GM21737 (cell line): ENCODE data around the gene TMEM120B.

Experiments used
- ATAC-seq: cut with Tn5 transposase; IDR thresholded peaks from one replicate; pipeline ENCODE4 v1.9.1; 2021; ENCODE audit warnings: mild to moderate bottlenecking, moderate library complexity; ENCODE audit not compliant: unreplicated experiment

Gene TMEM120B

GRCh38 chr12:121770813-121771625, 58.5 kb downstream of the TMEM120B start:
- ATAC-seq, result no peak

GRCh38 chr12:121773011-121773777, 60.6 kb downstream of the TMEM120B start:
- peak; percentile 55 for ATAC-seq

GRCh38 chr12:121774968-121775474, 62.5 kb downstream of the TMEM120B start:
- ATAC-seq, result no peak

DNA sequence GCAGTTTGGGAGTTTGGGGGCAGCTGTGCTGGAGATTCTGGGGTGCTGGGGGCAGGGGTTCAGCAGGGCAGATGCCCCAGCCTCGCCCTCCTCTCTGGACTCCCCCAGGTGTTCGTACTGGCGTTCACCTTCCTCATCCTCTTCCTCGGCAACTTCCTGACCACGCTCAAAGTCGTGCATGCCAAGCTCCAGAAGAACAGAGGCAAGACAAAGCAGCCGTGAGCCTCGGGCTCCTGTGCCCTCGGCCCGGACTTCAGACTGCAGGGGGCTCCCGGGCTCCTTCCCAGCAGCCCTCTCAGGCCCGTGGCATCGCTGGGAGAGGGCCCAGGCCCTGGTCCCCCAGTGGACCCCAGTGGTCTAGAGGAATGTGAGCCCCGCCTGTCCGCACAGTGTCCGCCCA, 62.9 kb downstream of the TMEM120B start:
- ATAC-seq, result no peak

DNA sequence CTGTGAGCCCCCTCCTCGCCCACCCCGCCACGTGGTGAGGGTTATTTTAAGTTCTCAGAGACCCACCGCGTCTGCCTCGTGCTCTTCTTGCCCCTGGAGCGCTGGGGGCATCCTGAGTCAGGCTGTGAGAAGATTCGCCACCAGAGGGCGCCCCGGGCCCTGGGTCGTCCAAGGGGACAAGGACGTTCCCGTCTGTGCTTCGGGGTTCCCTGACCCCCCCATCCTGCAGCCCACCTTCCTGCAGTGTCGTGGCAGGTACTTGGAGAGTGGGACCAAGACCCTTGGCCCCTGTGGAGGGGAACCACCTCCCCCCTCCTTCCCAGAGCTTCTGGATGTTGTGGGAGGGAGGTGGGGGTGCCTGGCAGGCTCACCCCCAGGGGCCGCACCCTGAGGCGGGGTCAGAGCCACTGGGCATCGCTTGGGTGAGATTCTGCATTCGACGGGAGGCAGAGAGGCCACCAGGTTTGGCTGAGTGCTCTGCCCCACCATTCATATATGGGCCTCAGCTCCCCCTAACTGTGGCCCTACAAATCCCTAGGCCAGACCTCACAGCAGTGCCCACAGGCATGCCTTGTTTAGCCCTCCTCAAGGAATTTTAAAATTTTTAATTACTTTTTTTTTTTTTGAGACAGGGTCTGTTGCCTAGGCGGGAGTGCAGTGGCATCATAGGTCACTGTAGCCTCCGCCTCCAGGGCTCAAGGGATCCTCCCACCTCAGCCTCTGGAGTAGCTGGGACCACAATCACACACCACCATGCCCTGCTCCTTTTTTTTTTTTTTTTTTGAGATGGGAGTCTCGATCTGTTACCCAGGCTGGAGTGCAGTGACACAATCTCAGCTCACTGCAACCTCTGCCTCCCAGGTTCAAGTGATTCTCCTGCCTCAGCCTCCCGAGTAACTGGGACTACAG, 63.9 kb downstream of the TMEM120B start:
- ATAC-seq, result peak; percentile 47

DNA sequence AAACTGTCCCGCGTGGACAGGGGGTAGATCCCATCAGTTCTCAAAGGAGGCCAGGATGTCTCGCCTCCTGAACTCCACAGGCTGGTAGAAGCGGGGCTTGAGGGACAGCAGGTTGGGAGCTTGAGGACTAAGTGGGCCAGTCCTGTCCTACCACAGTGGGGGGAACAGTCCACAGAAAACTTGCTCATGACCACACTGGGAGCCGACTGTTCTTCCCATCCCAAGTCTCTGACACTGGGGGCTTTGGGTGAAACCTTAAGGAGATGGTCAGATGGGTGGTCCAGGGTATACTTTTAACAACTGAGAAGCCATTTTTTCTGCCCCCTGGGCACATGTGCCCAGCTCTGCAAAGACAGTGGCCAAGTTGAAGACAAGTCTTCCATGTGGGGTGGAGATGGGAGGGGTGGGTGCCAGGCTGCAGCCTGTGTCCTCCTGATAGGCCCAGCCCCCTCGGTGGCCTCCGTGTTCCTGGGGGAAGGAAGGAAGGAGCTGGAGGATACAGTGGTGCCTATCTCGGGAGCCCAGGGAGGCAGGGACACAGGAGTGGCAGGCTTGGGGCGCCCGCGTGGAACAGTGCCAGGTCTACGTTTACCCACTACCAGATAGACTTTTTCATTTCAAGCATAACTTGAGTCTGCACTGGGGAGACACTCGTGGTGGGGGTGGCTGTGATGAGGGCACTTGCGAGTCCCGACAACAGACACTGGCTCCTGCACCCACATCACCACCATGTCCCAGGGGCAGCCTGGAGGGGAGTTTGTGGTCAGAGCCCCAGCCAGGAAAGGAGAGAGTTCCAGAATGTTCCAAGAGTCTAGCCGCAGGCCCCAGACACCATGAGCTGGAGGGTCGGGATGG, 66.2 kb downstream of the TMEM120B start:
- ATAC-seq, result no peak

GRCh38 chr12:121779422-121779895, 66.9 kb downstream of the TMEM120B start:
- ATAC-seq, result no peak

DNA sequence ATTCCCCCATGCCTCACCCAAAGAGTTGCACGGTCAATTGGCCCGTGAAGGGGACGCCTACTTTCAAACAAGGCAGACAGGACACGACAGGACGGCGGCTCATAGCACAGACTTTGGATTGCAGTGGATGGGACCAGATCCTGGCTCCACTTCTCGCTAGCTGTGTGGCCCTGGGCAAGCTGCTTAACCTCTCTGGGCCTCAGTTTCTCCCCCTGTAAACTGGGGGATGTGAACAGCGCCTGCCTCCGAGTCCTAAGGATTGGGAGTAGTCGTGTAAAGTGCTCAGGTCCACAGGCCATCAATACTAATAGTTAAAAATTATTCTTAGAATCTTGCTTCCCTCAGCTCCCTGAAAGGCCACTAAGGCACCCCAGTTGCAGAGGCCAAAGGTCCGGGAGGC, 67.9 kb downstream of the TMEM120B start:
- no peak for ATAC-seq

DNA sequence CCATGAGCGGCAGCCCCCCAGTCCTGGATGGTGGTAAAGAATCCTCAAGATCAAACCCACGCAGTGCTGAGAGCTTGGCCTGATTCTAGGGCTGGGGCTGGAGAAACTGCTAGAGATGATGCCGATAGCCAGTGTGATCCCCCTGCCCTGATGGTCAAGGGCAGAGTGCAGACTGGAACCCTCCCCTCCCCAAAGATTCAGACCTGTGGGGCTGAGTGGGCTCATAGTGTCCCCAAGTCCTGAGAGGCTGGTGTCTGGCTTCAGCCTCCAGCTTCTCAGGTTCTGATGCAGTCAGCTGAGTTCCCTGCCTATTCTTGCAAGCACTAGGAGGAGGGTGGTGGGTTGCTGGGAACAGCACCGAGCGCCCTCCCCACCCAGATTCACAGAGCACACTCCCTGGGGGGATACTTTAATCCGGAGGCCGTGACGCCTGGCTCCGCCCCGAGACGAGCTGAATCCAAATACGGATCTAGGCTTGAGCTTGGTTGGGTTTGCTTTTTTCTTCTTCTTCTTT, 69.0 kb downstream of the TMEM120B start:
- ATAC-seq, result peak; percentile 26

- ATAC-seq, result peak; percentile 56
Observed at GRCh38 chr12:121781998-121782979, 69.7 kb downstream of the TMEM120B start.

DNA sequence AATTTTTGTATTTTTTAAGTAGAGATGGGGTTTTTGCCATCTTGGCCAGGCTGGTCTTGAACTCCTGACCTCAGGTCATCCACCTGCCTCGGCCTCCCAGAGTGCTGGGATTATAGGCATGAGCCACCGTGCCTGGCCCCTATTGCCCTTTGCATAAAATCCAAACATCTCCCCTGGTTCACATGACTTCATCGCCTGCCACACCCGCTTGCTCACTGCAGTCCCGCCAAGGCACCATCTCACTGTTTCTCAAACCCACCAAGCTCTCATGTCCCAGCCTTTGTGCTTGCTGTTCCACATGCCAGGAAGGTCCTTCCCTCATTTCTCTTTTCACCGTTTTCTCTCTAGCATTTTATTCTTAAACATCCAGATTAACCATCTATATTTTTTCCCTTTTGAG, 71.2 kb downstream of the TMEM120B start:
- ATAC-seq, result no peak

DNA sequence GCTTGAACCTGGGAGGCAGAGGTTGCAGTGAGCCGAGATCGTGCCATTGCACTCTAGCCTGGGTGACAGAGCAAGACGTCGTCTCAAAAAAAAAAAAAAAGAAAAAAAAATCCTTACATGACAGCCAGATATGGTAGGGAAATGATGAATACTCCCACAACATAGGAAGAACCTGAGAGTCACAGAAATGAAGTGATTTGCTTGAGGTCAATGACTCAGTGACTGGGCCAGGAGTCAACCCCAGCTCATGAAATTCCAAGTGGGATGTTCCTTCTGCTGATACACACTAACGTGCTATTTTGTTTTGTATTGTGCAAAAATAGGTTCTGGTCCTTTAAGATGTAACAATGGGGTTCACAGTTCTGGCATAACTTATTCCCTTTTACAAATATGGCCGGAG, 71.9 kb downstream of the TMEM120B start:
- no peak for ATAC-seq

DNA sequence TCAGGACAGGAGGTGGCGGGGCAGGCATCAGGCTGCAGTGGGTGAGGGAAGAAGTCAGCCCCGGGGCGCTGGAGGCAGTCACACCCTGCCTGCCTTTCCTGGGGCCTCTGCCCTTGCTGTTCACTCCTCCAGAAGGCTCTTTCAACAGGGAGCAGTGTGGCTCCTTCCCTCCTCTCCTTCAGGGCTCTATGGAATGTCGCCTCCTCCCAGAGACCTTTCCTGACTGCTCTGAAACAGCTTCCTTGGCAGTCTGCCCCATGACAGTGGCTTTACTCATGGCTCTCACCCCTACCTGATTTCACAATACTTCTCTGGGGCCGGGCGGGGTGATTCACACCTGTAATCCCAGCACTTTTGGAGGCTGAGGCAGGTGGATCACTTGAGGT, 73.9 kb downstream of the TMEM120B start:
- no peak for ATAC-seq

DNA sequence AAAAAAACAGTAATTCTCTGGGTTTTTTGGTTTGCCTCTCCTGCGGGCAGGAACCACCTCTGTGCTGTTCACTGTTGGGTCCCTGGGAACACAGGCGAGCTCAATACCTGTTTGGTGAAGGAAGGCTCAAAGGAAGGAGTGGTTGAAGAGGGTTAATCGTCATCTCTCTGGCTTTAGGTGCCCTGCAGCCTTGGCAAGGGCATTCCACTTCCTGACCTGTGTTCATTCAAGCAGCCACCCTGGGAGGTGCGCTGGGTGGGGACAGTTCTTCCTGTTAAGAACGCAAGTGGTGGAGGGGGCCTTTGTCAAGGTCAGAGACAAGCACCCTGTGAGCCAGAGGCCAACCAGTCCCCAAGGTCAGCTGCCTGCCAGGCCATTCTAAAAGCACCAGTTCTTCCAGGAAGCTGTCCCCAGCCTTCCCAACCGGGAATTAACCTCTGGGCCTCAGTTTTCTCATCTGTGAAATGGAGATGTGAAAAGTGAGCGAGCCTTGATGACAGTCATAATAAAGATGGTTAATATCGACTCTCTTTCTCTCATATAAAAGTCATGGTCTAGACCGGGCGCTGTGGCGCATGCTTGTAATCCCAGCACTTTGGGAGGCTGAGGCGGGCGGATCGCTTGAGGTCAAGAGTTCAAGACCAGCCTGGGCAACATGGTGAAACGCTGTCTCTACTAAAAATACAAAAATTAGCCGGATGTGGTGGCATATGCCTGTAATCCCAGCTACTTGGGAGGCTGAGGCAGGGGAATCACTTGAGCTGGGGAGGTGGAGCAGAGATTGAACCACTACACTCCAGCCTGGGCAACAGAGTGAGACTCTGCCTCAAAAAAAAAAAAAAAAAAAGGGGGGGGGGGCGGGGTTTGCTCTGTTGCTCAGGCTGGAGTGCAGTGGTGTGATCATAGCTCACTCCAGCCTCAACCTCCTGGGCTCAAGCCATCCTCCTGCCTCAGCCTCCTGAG, 74.8 kb downstream of the TMEM120B start:
- no peak for ATAC-seq

- no peak for ATAC-seq
Observed at GRCh38 chr12:121788176-121788818, 75.7 kb downstream of the TMEM120B start.

DNA sequence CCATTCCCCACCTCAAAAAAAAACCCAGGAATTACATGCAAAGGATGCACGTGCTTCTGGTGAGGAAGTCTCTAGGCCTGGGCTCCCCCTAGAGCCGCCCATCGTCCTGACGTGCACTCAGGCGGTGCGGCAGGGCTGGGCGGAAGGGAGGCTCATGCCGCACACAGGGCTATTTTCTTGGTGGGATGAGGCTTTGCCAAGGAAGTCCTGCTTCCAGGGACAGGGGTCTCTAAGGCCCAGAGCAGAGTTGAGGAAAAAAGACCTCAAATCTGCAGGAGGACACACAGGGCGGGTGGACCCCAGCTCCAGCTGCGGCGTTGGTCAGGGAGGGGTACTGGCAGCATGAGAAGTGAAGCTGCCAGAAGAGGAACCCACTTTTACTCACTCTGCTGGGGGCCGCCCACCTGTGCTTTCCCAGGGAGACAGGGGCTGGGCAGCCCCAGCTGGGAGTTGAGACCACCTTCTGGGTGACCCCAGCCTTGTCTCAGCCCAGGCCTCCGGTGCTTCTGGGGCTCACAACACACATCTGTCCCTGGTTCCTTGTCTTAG, 76.8 kb downstream of the TMEM120B start:
- no peak for ATAC-seq
